NCI-H1436 treated with DMSO at 0.1 percent for 48 hours (cell line): ENCODE data around the gene USP3.
"Not testable (repeated sequence)": the region's sequence is repeated elsewhere in the genome, so short reads cannot be mapped to it uniquely, and the experiment has no call there.

Experiments
- DNase-seq: peaks from one replicate; lab custom pipeline; 2025; lab: John Stamatoyannopoulos, UW

Gene USP3

DNA sequence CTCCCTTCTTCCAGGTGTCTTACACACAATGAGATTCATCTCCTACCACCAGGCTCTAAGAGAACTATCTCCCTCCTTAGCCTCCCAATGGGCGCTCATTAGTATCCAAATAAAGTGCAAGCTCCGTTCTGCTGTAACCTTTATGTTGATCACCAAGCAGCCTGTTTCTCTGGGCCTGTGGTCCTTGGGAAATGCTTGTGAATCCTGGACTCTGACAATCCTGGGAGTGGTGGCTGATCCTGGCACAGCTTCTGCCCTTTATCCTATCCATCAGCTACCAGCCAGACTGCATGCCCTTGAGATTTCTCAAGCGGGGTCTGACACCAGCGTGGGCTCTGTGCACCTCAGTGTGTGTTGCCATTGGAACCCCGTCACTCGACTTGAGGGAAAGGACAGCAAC lies 26.1 kb upstream of the USP3 start:
- DNase-seq: no peak

DNA sequence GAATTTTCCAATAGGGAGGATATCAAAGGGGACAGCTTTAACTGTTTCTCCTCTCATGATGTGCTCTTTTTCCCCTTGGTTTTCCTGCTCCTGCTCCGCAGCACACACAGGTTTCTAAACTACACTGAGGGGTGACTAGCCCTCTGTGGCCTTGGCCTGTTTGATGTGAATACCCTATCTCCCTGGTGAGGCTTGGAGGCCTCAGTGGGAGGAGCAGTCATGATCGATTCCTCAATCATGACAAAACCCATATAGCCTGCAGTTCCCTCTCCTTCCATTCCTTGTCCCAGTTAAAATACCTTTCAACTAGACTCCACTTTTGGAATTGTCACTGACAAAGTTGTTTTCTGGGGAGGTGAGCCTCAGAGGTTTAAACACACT lies 24.0 kb upstream of the USP3 start:
- no peak for DNase-seq

DNA sequence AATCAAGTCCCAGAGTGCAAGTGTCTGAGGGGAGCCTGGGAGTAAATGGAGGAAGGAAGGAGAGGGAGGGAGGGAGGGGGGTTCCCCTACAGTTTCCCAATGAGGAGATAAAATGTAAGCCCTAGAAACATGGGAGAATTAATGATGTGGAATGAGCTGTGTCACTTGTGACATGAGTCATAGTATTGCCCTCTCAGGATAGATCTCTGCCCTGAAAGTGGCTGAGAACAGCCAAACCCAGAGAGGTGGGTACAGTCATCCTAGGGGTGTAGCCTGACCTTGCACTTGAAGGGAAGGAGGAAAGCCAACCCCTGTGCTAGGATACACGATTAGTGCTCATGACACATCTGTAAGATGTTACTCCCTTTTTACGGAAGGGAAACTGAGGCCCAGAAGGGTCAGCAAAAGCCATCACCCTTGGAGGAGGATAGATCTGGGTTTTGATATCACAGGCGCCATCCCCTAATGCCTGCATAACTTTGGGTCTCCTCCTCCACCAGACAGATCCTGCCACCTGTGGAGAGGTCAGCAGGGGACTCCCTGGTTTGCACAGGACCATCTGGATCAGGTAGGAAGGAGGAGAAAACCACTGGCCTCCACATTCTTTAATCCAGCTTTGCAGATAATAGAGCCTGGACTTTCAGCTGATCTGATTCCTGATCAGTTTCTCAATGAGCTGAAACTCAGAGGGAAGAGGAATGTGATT lies 23.1 kb upstream of the USP3 start:
- no peak for DNase-seq

DNA sequence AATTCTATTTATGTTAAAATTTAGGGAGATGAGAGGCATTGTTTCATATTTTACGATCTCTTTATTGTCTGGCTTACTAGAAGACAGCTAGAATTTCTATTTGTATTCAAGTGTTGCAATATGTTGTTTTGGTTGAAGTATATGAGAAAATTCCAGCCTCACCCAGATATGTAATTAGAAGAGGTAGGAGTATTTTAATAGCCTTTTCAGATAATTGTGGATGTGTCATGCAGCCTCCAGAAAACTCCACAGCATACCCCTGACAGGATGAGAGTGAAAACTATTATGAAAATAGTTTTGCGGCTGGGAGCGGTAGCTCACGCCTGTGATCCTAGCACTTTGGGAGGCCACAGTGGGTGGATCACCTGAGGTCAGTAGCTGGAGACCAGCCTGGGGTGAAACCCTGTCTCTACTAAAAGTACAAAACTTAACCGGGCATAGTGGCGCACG lies 21.5 kb upstream of the USP3 start:
- no peak for DNase-seq

DNA sequence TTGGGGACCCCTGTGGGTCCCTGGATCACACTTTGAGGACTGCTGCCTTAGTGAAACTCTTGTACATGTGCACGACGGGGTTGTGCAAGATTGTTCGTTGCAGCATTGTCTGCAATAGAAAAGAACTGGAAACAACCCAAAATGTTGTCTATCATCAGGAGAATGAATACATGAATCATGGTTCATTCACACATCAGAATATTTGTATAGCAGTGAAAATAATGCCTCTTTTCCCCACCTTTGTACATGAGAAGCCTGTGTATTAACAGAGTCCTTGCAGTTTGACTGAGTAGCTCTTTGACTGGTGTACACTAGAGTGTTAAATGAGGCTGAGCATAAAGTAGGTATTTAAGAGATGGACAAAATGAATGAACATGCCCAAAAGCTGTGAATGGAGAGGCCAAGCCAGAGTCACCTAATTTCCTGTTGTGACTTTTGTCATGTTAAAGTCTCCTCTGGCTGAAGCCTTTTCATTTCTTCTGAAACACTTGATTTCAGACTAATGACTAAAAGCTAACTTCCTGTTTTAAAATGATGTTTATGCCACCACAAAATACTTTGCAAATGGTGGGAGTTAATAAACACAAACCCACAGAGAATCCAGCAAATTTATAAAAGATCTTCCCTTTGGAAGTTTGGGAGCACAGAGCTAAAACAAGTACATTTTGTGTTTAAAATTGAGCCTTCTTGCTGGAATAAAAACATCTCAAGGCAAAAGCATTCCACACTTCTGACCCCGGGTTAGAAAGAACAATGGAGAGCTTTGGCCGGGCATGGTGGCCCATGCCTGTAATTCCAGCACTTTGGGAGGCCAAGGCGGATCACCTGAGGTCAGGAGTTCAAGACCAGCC lies 20.6 kb upstream of the USP3 start:
- DNase-seq: no peak

DNA sequence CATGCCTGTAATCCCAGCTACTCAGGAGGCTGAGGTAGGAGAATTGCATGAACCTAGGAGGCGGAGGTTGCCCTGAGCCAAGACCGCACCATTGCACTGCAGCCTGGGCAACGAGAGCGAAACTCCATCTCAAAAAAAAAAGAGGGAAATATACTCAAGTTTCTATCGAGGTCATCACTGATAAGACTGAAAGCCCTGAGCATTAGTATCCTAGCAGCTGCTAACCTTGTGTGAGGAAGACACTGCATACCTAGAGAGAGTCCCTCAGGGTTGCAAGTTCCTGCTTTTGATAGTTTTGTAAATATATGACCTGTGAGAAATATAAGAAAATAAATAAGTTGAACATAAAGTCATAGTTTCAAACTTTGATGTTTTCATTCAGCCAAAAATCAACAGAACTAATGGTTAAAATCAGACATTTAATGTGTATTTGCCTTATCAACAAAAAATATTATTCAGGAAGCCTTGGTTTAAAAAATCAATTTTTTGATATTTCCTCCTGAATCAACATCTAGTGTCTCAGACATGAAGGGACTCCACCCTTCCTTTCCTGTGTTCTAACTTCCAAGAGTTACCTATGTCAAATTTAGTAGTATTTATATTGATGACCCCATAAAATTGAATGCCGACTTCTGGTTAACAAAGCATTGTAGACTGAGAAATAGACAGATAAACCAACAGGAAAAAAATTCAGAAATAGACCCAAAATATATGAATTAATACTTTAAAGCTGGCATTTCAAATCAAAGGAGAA lies 19.8 kb upstream of the USP3 start:
- no peak for DNase-seq

DNA sequence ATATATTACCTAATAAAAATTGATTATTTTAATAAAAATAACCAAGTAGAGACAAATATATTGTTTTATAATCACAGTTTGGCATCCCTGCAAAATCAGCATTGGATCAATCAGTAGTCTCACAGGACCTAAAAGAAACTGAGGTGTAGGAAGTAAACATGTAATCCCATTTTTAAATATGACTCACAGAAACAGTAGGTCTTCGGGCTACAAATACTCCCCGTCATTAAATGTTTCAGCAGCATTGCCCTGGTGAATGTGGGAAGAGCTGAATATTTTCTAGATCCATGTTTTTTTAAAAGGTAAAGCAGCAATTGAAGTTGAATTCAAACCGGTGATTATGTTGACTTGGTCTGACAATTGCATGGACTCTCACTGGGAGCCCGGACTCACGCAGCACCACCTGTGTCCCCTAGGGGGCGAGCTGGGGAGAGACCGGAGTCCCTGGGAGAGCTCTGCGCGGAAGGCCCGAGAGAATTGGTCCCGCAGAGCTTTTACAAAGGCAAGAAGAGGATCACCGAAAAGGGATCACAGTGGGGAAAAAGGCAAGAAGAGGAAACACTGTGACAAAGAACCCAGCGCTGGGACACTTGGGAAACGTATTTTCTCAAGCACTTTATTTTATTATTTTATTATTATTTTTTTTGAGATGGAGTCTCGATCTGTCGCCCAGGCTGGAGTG lies 17.2 kb upstream of the USP3 start:
- DNase-seq: peak; percentile 33

DNA sequence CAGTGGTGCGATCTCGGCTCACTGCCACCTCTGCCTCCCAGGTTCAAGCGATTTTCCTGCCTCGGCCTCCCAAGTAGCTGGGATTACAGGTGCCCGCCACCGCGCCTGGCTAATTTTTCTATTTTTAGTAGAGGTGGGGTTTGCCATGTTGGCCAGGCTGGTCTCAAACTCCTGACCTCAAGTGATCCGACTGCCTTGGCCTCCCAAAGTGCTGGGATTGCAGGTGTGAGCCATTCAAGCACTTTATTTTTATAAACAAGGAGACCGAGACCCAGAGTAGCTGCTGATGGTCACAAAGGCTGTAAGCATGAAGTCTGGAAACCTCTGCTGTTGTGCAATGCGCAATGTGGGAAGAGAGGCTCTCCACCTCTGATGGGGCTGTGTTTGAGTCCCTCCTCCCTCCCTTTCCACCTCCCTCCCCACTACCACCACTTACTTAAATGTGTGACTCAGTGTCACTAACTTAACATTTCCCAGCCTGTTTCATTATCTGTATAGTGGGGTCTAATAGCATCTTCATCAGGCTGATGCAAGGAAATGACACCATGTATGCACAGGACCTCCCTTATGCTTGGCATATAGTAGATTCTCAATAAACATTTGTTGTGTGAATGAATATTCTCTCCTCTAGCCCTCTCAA lies 16.5 kb upstream of the USP3 start:
- DNase-seq: not testable (repeated sequence)

DNA sequence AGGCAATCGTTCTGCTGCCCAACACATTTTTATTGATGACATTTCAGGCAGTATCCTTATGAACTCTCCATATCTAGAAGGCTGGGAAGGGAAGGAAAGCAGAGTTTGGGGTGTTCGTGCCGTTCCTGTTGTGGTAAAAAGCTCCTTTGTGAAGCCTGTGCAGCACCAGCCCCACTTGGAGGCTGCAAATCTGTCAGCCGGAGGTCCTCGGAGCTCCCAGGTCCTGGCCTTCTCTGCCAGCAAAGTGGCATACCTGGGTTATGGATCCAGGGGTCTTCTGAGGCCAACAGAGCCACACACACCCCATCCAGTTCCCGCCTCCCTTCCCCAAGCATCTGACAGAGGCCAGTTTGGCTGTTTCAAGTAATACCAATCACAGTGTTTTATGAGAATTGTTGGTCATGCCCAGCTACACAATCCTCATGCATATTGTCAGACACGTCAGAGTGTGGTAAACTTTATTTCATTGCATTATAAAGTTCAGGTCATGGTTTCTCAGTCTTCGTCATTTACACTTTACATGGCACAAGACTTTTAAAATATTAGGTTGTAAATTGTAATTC lies 15.9 kb upstream of the USP3 start:
- DNase-seq: no peak

DNA sequence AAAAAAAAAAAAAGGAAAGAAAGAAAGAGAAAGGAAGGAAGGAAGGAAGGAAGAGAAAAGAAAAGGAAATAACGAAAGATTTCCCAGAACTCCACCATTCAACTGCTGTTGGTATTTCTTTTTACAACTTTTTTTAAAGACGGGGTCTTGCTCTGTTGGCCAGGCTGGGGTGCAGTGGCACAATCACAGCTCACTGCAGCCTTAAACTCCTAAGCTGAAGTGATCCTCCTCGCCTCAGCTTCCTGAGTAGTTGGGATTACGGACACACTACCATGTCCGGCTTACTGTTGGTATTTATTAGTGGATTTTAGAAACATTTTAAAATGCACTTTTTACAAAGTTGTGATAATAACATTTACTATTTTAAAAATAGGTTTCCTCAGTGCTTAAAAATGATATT lies 15.0 kb upstream of the USP3 start:
- DNase-seq: no peak

DNA sequence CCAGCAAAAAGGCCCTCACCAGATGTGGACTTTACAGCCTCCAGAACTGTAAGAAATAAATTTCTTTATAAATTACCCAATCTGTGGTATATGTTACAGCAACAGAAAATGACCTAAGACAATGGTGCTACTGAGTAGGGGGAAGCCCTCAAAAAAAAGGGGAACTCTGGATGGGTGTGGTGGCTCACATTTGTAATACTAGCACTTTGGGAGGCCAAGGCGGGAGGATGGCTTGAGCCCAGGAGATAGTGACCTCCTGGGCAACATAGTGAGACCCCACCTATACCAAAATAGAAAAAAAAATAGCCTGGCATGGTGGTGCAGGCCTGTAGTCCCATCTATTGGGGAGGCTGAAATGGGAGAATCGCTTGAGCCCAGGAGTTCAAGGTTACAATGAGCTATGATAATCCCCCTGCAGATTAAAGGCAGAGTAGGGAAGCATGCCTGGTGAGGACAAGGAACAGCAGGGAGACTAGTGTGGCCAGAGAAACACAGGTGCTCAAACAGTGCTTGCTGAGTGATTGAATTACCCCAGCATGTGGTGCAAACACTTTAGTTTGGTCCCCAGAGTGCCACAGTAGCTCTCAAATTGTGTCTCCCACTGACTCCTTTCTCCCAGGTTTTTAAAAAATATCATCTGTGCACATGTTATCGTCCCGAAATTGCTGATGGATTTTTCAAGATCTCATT lies 13.9 kb upstream of the USP3 start:
- no peak for DNase-seq

DNA sequence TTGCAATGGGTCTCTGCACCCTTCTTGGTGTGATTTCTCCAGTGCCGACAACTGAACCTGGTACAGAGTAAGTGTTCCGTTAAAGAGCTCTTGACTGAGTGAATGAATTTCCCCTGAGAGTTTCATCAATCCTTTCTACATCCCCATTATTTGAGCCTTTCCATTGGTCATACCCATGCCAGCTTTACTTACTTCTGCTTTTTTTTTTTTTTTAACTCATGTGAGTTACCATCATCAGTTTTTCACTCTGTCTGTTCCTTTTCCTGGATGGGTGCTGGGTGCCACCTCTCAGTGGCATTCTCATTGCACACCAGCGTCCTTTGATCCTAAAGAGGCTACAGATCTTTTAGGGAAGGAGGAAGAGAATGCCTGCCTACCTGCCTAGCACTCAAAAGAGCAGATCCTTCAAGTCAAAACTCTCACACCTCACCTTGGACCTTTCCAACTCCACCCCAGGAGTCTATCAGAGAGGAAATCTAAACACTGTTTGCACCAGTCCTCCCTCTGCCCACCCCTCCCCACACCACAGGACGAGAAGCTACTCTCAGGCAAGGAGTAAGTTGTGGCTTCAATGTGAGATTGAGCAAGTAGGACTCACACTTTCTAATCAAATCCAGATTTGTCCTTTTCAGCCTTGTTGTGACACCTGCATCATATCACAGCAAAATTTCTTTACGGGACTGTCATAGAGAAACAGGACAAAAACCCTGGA lies 13.1 kb upstream of the USP3 start:
- DNase-seq: no peak

DNA sequence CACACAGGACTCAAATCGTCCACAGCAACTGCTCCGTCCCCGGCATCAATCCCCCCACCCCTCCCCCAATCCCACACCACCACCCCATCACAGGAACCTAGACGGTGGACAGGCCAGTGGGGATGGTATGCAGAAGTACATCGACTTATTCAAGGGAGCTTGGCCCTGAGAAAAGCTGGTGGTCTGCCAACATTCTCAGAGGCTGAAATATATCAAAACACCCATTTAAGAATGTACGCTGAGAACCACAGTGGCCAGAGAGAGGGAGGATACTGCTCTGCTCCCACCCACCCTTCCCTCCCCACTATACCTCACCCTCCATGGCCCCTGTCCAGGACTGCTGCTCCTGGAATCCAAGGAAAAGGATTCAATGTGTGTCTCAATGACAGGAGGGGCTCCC lies 12.4 kb upstream of the USP3 start:
- DNase-seq: no peak

DNA sequence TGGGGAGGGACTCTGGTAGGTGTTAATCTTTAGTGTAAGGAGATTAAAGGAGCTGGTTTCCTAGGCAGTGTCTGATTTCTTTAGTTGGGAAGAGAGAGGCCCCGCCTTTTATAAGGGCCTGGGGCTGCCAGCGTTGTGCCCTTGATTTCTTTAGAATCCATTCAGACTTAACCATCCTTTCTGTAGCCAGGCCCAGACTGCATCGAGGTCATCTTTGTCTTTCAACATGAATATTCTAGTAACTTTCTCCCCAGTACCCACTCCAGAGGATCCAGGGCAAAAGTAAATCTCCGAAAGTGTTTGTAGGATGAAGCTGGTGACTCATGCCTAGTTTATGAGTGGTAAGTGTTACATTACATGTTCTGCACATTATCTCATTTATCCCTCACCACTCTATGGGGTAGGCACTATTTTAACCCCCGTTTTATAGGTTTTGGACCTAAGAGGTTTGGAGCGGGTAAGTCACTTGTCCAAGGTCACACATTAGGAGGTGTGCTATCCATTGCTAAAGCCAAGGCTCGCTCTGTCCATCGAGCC lies 11.8 kb upstream of the USP3 start:
- DNase-seq: no peak

DNA sequence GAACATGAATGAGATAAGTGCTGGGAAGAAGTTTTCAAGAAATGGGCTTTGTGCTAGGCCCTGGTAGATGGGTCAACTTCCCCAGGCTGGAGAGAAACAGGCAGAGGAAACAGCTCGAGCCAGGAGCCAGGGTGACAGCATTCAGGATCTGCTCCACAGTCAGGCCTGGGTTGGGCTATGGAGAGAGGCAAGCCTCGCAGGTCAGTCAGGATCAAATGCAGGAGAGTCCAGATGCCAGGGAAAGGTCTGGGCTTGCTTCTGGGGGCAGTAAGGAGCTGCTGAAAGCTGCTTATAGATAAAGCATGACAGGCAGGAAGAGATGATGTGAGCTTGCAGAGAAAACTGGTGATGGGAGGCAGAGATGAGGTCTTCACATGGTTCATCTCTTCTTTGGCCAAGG lies 11.0 kb upstream of the USP3 start:
- no peak for DNase-seq

DNA sequence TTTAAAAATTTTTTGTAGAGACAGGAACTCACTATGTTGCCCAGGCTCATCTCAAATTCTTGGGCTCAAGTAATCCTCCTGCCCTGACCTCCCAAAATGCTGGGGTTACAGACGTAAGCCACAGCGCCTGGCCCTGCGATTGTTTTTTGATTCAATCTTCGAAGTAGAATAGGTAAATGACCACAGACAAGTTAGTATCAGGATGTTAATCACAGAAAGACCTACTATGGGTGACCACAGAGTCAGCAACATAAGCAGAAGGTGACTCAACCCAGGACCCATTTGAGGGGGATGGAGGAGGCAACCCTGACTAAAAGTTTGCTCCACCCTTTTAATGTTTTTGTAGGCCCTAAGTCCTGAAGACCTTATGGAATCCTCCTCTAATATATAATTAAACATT lies 10.0 kb upstream of the USP3 start:
- DNase-seq: no peak

DNA sequence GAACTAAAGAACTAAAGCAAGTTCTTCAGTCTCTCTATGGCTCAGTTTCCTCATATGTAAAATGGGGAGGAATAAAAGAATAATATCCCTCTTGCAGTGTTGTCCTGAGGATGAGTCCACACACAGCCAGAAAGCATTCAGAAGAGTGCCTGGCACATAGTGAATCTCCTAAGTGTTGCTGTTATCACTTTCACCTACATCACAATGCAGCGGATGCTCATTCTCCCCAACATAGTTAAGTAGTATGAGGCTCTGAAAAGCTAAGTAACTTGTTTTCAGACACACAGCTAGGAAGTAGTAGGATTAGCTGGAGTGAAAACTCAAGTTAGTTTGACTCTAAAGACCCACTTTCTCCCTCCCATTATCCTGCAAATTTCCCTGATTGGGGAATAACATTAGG lies 9.1 kb upstream of the USP3 start:
- no peak for DNase-seq

DNA sequence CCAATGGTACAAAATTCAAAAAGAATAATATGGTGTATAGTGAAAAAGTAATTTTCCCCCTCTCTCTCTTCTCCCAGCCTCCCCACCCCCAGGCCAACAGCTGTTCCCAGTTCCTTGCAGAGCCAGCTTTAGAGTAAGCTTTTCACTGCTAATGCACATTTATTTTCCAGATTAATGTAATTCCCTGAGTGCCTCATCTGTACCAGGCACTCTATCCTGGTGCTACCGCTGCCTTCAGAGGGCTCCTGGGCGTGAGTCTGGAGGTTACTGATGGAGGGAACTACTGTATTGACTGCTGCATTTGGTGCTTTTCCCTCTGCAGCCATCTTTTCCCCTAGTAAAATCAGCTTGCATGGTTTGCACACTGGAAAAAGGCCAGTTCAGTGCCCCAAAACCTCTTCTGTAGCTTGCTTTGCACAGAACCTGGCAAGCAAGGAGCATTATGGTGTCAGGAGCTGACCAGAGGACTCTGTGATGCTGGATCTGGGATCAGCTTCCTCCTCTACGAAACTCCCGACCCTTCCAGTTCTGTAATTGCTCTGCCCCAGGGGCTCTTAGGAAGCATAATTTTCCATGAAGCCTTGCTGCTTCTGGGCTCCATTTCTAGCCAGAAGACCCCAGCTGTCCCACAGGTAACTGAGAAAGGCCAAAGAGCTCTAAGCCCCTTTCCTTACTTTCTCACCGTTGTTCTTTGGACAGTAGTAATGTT lies 8.5 kb upstream of the USP3 start:
- no peak for DNase-seq
